Right cardiac atrium (tissue), 5 donors: Measurements from ENCODE around the gene ABCB8. TPM values are rescaled to one million over a fixed set of nuclear protein-coding genes. Genes with fewer than 3 reads are reported as not detected.

Experiments used
- ATAC-seq, 2 donors: fragments of 200-7000 bp; cut with Tn5 transposase; one replicate each; pipeline versions ENCODE4 v1.8.0 to v1.9.1; 2020; ENCODE audit warnings: moderate library complexity in 2 of 2, mild to moderate bottlenecking in 1 of 2
- DNase-seq, 3 donors: peaks; one replicate each; pipeline ENCODE4 v3.0.0-alpha.2; 2020
- H3K27ac ChIP-seq: one replicate; pipeline ENCODE4 v1.5.1; 2013; ENCODE audit warnings: mild to moderate bottlenecking, low read length, control low read depth, moderate library complexity
- H3K27me3 ChIP-seq: one replicate; pipeline ENCODE4 v1.6.1; 2013; ENCODE audit not compliant: control insufficient read depth, insufficient read depth
- H3K4me1 ChIP-seq: one replicate; pipeline ENCODE4 v1.6.1; 2013; ENCODE audit warnings: low read length; ENCODE audit not compliant: control insufficient read depth, insufficient read depth
- H3K4me3 ChIP-seq: one replicate; pipeline ENCODE4 v1.5.1; 2013; ENCODE audit warnings: low read length, control low read depth
- H3K9me3 ChIP-seq: one replicate; pipeline ENCODE4 v1.6.1; 2013; ENCODE audit warnings: low read length; ENCODE audit not compliant: control insufficient read depth
- WGBS: extraction: QIAGEN DNeasy Blood & Tissue Kit; methylation state at CpG from one replicate; pipeline ENCODE4 v1.1.7; 2013; 5-methylcytosine and 5-hydroxymethylcytosine counted together
- intact Hi-C, 4 donors: fragments of 100-400 bp; cut with DNase I; formaldehyde crosslinking; loops; one replicate each; pipeline versions ENCODE4 v1.11.0 to v1.14.0; 2022 to 2023
- polyA plus RNA-seq: library from polyadenylated mRNA; stranded (reverse); fragments of 200-250 nt; gene quantifications from one replicate; pipeline ENCODE4 v1.2.3, GENCODE V29; 2013
- total RNA-seq, 4 donors: library from RNA; stranded (reverse); fragmentation: NEBNext Ultra II Directional; extraction: Animal tissue kit (Norgen Biotek cat#: 25700); gene quantifications; one replicate each; pipeline ENCODE4 v1.2.1, GENCODE V29; 2021
- donor health status: healthy with polysubstance abuse.
- donor health status: DM: no; HTN: yes; CAD: no.
- donor health status: DM: no; HTN: no; CAD: no.
- donor health status: DM: no; HTN: yes; CAD: no; lungs with severe emphysema.
- donor health status: DM: yes; HTN: yes; CAD: no.

Gene ABCB8
- total and polyA plus RNA-seq, 5 donors, result 19.6 to 24.5 (median 22.6) TPM

- intact Hi-C loops, result loop anchor here in 3 of 4 donors (2.0 to 10.0 kb wide), 3 partner anchors 91 to 215 kb away; no protein-coding TSS in a partner anchor
- H3K27ac ChIP-seq, result peak overlapping the region; percentile 6
- ATAC-seq, result no peak
- no peaks in the 10 kb centered on the region for H3K9me3 ChIP-seq
- no peak overlapping the region for H3K4me3 ChIP-seq
- no peaks in the 10 kb centered on the region for H3K27me3 ChIP-seq
- WGBS, result 33% methylated on average over 7 of the region's 7 CpGs
- no peaks in the 10 kb centered on the region for H3K4me1 ChIP-seq
- DNase-seq, result peak in 2 of 3 donors; percentile 18 to 60
These were observed 38.8 kb upstream of the ABCB8 start for GRCh38 chr7:150989456-150989855.

- intact Hi-C loops, result loop anchor here in 1 of 4 donors (10.0 kb wide), 1 partner anchor 216 kb away; no protein-coding TSS in a partner anchor
- peak in 2 of 3 donors; percentile 8 to 44 for DNase-seq
- Histone ChIP-seq H3K9me3 (no peaks in the 10 kb centered on the region), H3K4me1 (no peaks in the 10 kb centered on the region), H3K27ac (no peak within 1 kb of the TSS), H3K27me3 (no peaks in the 10 kb centered on the region), H3K4me3 (no peak within 1 kb of the TSS)
- 95% methylated on average over 12 of the region's 12 CpGs for WGBS
- ATAC-seq, result no peak
These were observed 37.6 kb upstream of the ABCB8 start, which contains the start of gene NOS3 for GRCh38 chr7:150990416-150991186. TSS of gene NOS3 (plus strand) at chr7:150991017. CDS start at chr7:150993804, 2,787 bp downstream.

GRCh38 chr7:150992051-150992640 is 36.1 kb upstream of the ABCB8 start:
- no peaks in the 10 kb centered on the region for H3K4me1 ChIP-seq
- no peak overlapping the region for H3K27ac ChIP-seq
- ATAC-seq (peak in 1 of 2 donors; percentile 0), DNase-seq (peak in 2 of 3 donors; percentile 30 to 56)
- intact Hi-C loops, result loop anchor here in 1 of 4 donors (10.0 kb wide), 1 partner anchor 217 kb away; no protein-coding TSS in a partner anchor
- H3K4me3 ChIP-seq, result no peak overlapping the region
- H3K9me3 ChIP-seq, result no peaks in the 10 kb centered on the region
- 72% methylated on average over 6 of the region's 6 CpGs for WGBS
- H3K27me3 ChIP-seq, result no peaks in the 10 kb centered on the region

GRCh38 chr7:150992833-150993302 is 35.4 kb upstream of the ABCB8 start:
- WGBS, result 37% methylated on average over 5 of the region's 5 CpGs
- Histone ChIP-seq H3K27ac (peak overlapping the region; percentile 71), H3K27me3 (no peaks in the 10 kb centered on the region), H3K4me3 (no peak overlapping the region), H3K9me3 (no peaks in the 10 kb centered on the region), H3K4me1 (no peaks in the 10 kb centered on the region)
- DNase-seq (peak; percentile 83 to 85 (median 83)), ATAC-seq (peak; percentile 49 to 67)
- intact Hi-C loops, result loop anchor here in 1 of 4 donors (10.0 kb wide), 1 partner anchor 218 kb away; no protein-coding TSS in a partner anchor

GRCh38 chr7:150993511-150993910 is 34.7 kb upstream of the ABCB8 start:
- Histone ChIP-seq H3K4me3 (peak overlapping the region; percentile 43), H3K27me3 (no peaks in the 10 kb centered on the region), H3K4me1 (no peaks in the 10 kb centered on the region), H3K27ac (peak overlapping the region; percentile 71), H3K9me3 (no peaks in the 10 kb centered on the region)
- intact Hi-C loops, result loop anchor here in 1 of 4 donors (10.0 kb wide), 1 partner anchor 219 kb away; no protein-coding TSS in a partner anchor
- 67% methylated on average over 14 of the region's 14 CpGs for WGBS
- DNase-seq (peak; percentile 89 to 91 (median 91)), ATAC-seq (peak; percentile 70 to 77)

DNA sequence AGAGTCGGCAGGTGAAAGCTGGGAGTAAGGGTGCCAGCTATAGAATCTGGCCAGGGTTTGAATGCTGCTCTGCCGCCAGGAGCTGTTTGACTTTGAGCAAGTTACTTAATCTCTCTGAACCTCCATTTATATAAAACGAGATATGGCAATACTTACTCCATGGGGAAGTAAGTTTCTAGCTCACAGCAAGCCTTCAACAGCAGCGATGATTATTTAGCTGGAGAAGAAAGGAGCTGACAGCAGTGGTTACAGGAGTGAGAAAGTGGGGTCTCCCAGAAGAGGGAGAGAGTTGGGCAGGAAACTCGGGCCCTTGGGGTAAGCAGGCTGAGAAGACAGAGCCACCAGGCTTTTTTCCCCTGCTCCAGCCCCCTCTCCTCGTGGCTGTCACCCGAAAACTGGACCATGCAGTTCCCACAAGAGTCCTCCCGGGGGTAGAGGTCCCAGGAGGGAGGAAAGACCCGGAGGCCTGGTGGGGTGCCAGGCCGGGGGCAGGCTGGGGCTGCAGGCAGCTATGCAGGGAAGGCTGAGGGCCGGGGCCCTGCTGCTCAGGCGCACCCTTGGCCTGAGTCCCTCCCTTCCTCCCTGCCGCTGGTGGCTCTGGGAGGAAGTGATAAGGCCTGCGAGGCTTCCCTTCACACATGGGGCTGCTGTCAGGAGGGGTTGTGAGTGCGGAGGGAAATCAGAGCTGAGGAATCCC is 34.0 kb upstream of the ABCB8 start:
- peak overlapping the region; percentile 74 for H3K27ac ChIP-seq
- no peaks in the 10 kb centered on the region for H3K9me3 ChIP-seq
- 17% methylated on average over 15 of the region's 15 CpGs for WGBS
- no peaks in the 10 kb centered on the region for H3K27me3 ChIP-seq
- ATAC-seq (peak; percentile 57 to 85), DNase-seq (peak; percentile 71 to 91 (median 90))
- no peaks in the 10 kb centered on the region for H3K4me1 ChIP-seq
- peak overlapping the region; percentile 43 for H3K4me3 ChIP-seq
- intact Hi-C loops, result loop anchor here in 1 of 4 donors (10.0 kb wide), 1 partner anchor 219 kb away; no protein-coding TSS in a partner anchor

- peak in 2 of 3 donors; percentile 41 to 55 for DNase-seq
- H3K4me3 ChIP-seq, result peak overlapping the region; percentile 29
- no peaks in the 10 kb centered on the region for H3K9me3 ChIP-seq
- no peaks in the 10 kb centered on the region for H3K4me1 ChIP-seq
- intact Hi-C loops, result loop anchor here in 1 of 4 donors (10.0 kb wide), 1 partner anchor 220 kb away; no protein-coding TSS in a partner anchor
- H3K27ac ChIP-seq, result no peak overlapping the region
- WGBS, result 33% methylated on average over 19 of the region's 19 CpGs
- no peak for ATAC-seq
- H3K27me3 ChIP-seq, result no peaks in the 10 kb centered on the region
These were observed 33.3 kb upstream of the ABCB8 start for GRCh38 chr7:150994838-150995510.

DNA sequence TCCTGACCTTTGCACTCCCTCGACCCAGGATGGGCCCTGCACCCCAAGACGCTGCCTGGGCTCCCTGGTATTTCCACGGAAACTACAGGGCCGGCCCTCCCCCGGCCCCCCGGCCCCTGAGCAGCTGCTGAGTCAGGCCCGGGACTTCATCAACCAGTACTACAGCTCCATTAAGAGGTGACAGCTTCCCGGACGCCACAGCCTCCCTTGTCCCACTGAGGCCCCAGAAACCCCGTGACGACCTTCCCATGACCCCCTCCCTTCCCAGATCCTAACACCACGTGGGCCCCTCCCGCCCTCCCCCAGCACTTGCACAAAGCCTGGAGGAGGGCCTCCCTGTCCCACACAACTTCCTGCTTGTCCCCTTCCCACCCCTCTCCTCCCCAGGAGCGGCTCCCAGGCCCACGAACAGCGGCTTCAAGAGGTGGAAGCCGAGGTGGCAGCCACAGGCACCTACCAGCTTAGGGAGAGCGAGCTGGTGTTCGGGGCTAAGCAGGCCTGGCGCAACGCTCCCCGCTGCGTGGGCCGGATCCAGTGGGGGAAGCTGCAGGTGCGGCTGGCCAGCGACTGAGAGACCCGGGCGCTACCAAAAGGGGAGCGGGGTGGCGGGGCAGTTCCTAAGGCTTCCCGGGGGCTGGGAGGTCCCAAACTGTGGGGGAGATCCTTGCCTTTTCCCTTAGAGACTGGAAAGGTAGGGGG is 31.7 kb upstream of the ABCB8 start:
- H3K4me1 ChIP-seq, result no peaks in the 10 kb centered on the region
- 38% methylated on average over 31 of the region's 31 CpGs for WGBS
- H3K9me3 ChIP-seq, result no peaks in the 10 kb centered on the region
- intact Hi-C loops, result loop anchor here in 1 of 4 donors (10.0 kb wide), 1 partner anchor 222 kb away; no protein-coding TSS in a partner anchor
- no peak overlapping the region for H3K27ac ChIP-seq
- ATAC-seq, result no peak
- no peaks in the 10 kb centered on the region for H3K27me3 ChIP-seq
- no peak overlapping the region for H3K4me3 ChIP-seq
- DNase-seq, result peak; percentile 30 to 70 (median 62)

DNA sequence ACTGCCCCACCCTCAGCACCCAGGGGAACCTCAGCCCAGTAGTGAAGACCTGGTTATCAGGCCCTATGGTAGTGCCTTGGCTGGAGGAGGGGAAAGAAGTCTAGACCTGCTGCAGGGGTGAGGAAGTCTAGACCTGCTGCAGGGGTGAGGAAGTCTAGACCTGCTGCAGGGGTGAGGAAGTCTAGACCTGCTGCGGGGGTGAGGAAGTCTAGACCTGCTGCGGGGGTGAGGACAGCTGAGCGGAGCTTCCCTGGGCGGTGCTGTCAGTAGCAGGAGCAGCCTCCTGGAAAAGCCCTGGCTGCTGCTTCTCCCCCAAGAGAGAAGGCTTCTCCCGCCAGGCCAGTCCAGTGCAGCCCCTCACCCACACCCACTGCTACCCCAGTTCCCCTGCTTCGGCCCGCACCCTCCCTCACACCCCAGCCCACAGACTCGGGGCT is 31.2 kb upstream of the ABCB8 start:
- no peaks in the 10 kb centered on the region for H3K27me3 ChIP-seq
- DNase-seq (peak in 2 of 3 donors; percentile 28 to 54), ATAC-seq (no peak)
- no peak overlapping the region for H3K4me3 ChIP-seq
- H3K9me3 ChIP-seq, result no peaks in the 10 kb centered on the region
- H3K27ac ChIP-seq, result no peak overlapping the region
- WGBS, result 70% methylated on average over 8 of the region's 8 CpGs
- H3K4me1 ChIP-seq, result no peaks in the 10 kb centered on the region
- intact Hi-C loops, result loop anchor here in 1 of 4 donors (10.0 kb wide), 1 partner anchor 222 kb away; no protein-coding TSS in a partner anchor
